Measurements from ENCODE around the gene DDX31. TPM values are rescaled to one million over a fixed set of nuclear protein-coding genes. Genes with fewer than 3 reads are reported as not detected.

DDX31 gene
- total RNA-seq, 1 experiment from 2014 or later: 28.4 TPM

- Histone ChIP-seq H4K20me1 (ENCODE audit: control insufficient read depth, insufficient read depth, insufficient read length) (no peaks in the 10 kb centered on the region), H3K4me1 (ENCODE audit: insufficient read depth, low read length) (peaks cover 7% of the 10 kb centered on the region; the same call in 1 of the 2 replicates), H3K27me3 (ENCODE audit: insufficient read depth, low read length) (peaks cover 72% of the 10 kb centered on the region), H3K4ac (ENCODE audit: low read depth, low read length) (no peak overlapping the region), H2BK120ac (ENCODE audit: low read depth, low read length, poor library complexity, severe bottlenecking) (no peak overlapping the region), H2AK5ac (ENCODE audit: insufficient read length, low read length) (no peak overlapping the region), H3K23me2 (ENCODE audit: insufficient read length, low read depth, low read length, poor library complexity, severe bottlenecking) (peaks cover 23% of the 10 kb centered on the region), H3K9ac (ENCODE audit: extremely low read depth, insufficient read length, low read length) (no peak overlapping the region), H2AFZ (ENCODE audit: low read length) (no peak overlapping the region), H4K5ac (ENCODE audit: insufficient read length, low read depth, low read length) (no peak overlapping the region), H3K9me3 (ENCODE audit: control insufficient read depth, low read depth, low read length) (no peaks in the 10 kb centered on the region), H3T11ph (ENCODE audit: low read length) (no peak overlapping the region), H3K14ac (ENCODE audit: insufficient read depth, low read length) (no peak overlapping the region), H4K8ac (replicated peaks; ENCODE audit: insufficient read length, low read depth, low read length) (no peak overlapping the region), H2BK15ac (ENCODE audit: low read depth, low read length) (no peak overlapping the region), H2BK5ac (ENCODE audit: insufficient read length, low read length) (no peak overlapping the region), H4K91ac (ENCODE audit: insufficient read length, low read depth, low read length) (no peak overlapping the region), H3K27ac (ENCODE audit: insufficient read length, low read depth, low read length) (no peak overlapping the region), H3K4me2 (ENCODE audit: insufficient read depth, insufficient read length, low read length) (peak overlapping the region; percentile 52), H2BK12ac (ENCODE audit: insufficient read length, low read depth, low read length) (no peak overlapping the region), H3K23ac (ENCODE audit: insufficient read length, low read depth, low read length) (no peak overlapping the region), H3K18ac (ENCODE audit: insufficient read length, low read depth, low read length) (no peak overlapping the region), H3K56ac (ENCODE audit: insufficient read length, low read depth, low read length) (no peak overlapping the region), H2BK20ac (ENCODE audit: low read depth, low read length, poor library complexity, severe bottlenecking) (no peak overlapping the region), H3K79me2 (ENCODE audit: insufficient read depth, low read length) (no peaks in the 10 kb centered on the region), H3K79me1 (ENCODE audit: insufficient read depth, low read depth, low read length, poor library complexity, severe bottlenecking) (no peaks in the 10 kb centered on the region)
- no peak for DNase-seq
- Mint-ChIP-seq H3K9me3 (peaks cover 3% of the 10 kb centered on the region in 2 experiments; a peak in 2 of 5 replicates), H3K4me1 (peaks cover 41 to 66% of the 10 kb centered on the region in 2 experiments), H3K4me3 (peak overlapping the region; percentile 53 to 75), H3K36me3 (ENCODE audit: insufficient read depth in 1 of 3, low read depth in 3 of 3) (peaks cover 2 to 17% (median 2%) of the 10 kb centered on the region in 3 experiments; a peak in 4 of 7 replicates), H3K27ac (no peak overlapping the region), H3K27me3 (ENCODE audit: low read depth) (peaks cover 83% of the 10 kb centered on the region)
- whole genome bisulfite sequencing (ENCODE audit: extremely low coverage, insufficient read length, low lambda C conversion rate): no CpG with 5 or more reads among the region's 17 CpGs
- TF ChIP-seq CTCF (conservative IDR thresholded peaks at IDR 0.05): no peak
Observed at GRCh38 chr9:132590037-132590317, 79.8 kb downstream of the DDX31 start.
